Trophoblast cell (in vitro differentiated cells and primary cell): ENCODE data around the gene DHDH.

Source experiments
- DNase-seq, 2 donors: peaks; one replicate each; pipeline ENCODE4 v3.0.0-alpha.2; 2016
- H2AFZ ChIP-seq: 2 replicates; pipeline ENCODE4 v1.6.1; 2013; ENCODE audit warnings: low read length, moderate library complexity, mild to moderate bottlenecking; ENCODE audit not compliant: insufficient read depth, poor library complexity
- H2AK5ac ChIP-seq: 2 replicates; pipeline ENCODE4 v1.6.1; 2013; ENCODE audit warnings: mild to moderate bottlenecking, low read length
- H2BK120ac ChIP-seq: 2 replicates; pipeline ENCODE4 v1.6.1; 2013; ENCODE audit warnings: low read length, mild to moderate bottlenecking, moderate library complexity; ENCODE audit not compliant: insufficient read depth, poor library complexity
- H2BK12ac ChIP-seq: 2 replicates; pipeline ENCODE4 v1.6.1; 2013; ENCODE audit warnings: mild to moderate bottlenecking, low read length, moderate library complexity
- H2BK5ac ChIP-seq: 2 replicates; pipeline ENCODE4 v1.6.1; 2013; ENCODE audit warnings: low read length, low read depth, moderate library complexity, mild to moderate bottlenecking; ENCODE audit not compliant: poor library complexity
- H3K14ac ChIP-seq: 2 replicates; pipeline ENCODE4 v1.6.1; 2013; ENCODE audit warnings: mild to moderate bottlenecking, low read length
- H3K18ac ChIP-seq: 2 replicates; pipeline ENCODE4 v1.6.1; 2013; ENCODE audit warnings: mild to moderate bottlenecking, low read length
- H3K23ac ChIP-seq: 2 replicates; pipeline ENCODE4 v1.6.1; 2013; ENCODE audit warnings: low read length
- H3K27ac ChIP-seq: 2 replicates; pipeline ENCODE4 v1.5.1; 2013; ENCODE audit warnings: low read depth, mild to moderate bottlenecking, inconsistent platforms, low read length, moderate library complexity
- H3K27me3 ChIP-seq: 2 replicates; pipeline ENCODE4 v1.6.1; 2013; ENCODE audit warnings: inconsistent platforms, mild to moderate bottlenecking, low read length, moderate library complexity; ENCODE audit not compliant: insufficient read depth
- H3K36me3 ChIP-seq, 2 experiments: 1 replicate in 1 of 2; 2 replicates in 1 of 2; pipeline ENCODE4 v1.6.1; 2013; ENCODE audit warnings: low read length in 2 of 2, mild to moderate bottlenecking in 2 of 2, moderate library complexity in 1 of 2; ENCODE audit not compliant: insufficient read depth in 2 of 2, control insufficient read depth in 1 of 2
- H3K4ac ChIP-seq: 2 replicates; pipeline ENCODE4 v1.6.1; 2013; ENCODE audit warnings: low read depth, mild to moderate bottlenecking, low read length, moderate library complexity
- H3K4me1 ChIP-seq, 2 experiments: 1 replicate in 1 of 2; 2 replicates in 1 of 2; pipeline ENCODE4 v1.6.1; 2013; ENCODE audit warnings: low read length in 2 of 2, mild to moderate bottlenecking in 2 of 2, moderate library complexity in 1 of 2; ENCODE audit not compliant: insufficient read depth in 2 of 2, control insufficient read depth in 1 of 2
- H3K4me2 ChIP-seq: 2 replicates; pipeline ENCODE4 v1.6.1; 2013; ENCODE audit warnings: inconsistent platforms, mild to moderate bottlenecking, low read length, moderate library complexity
- H3K4me3 ChIP-seq: 2 replicates; pipeline ENCODE4 v1.5.1; 2013; ENCODE audit warnings: mild to moderate bottlenecking, low read depth, low read length, inconsistent platforms
- H3K79me1 ChIP-seq: one replicate; pipeline ENCODE4 v1.6.1; 2013; ENCODE audit warnings: low read length
- H3K79me2 ChIP-seq: 2 replicates; pipeline ENCODE4 v1.6.1; 2013; ENCODE audit warnings: low read length, mild to moderate bottlenecking; ENCODE audit not compliant: control insufficient read depth, insufficient read depth, poor library complexity
- H3K9ac ChIP-seq: 2 replicates; pipeline ENCODE4 v1.6.1; 2013; ENCODE audit warnings: mild to moderate bottlenecking, low read length
- H3K9me3 ChIP-seq: 2 replicates; pipeline ENCODE4 v1.6.1; 2013; ENCODE audit warnings: low read depth, mild to moderate bottlenecking, control low read depth, inconsistent platforms, low read length; ENCODE audit not compliant: insufficient read depth
- H4K12ac ChIP-seq: 2 replicates; pipeline ENCODE4 v1.6.1; 2013; ENCODE audit warnings: low read depth, mild to moderate bottlenecking, low read length, moderate library complexity
- H4K8ac ChIP-seq: 2 replicates; pipeline ENCODE4 v1.6.1; 2013; ENCODE audit warnings: low read depth, mild to moderate bottlenecking, low read length, moderate library complexity
- H4K91ac ChIP-seq: one replicate; pipeline ENCODE4 v1.6.1; 2013; ENCODE audit warnings: low read depth, mild to moderate bottlenecking, low read length, moderate library complexity
- WGBS: extraction: QIAGEN DNeasy Blood & Tissue Kit; methylation state at CpG from one replicate; pipeline ENCODE4 v1.1.7; 2013; ENCODE audit warnings: missing lambda C conversion rate; ENCODE audit not compliant: insufficient read length, insufficient coverage; ENCODE audit errors: extremely low coverage; 5-methylcytosine and 5-hydroxymethylcytosine counted together

DHDH gene

DNA sequence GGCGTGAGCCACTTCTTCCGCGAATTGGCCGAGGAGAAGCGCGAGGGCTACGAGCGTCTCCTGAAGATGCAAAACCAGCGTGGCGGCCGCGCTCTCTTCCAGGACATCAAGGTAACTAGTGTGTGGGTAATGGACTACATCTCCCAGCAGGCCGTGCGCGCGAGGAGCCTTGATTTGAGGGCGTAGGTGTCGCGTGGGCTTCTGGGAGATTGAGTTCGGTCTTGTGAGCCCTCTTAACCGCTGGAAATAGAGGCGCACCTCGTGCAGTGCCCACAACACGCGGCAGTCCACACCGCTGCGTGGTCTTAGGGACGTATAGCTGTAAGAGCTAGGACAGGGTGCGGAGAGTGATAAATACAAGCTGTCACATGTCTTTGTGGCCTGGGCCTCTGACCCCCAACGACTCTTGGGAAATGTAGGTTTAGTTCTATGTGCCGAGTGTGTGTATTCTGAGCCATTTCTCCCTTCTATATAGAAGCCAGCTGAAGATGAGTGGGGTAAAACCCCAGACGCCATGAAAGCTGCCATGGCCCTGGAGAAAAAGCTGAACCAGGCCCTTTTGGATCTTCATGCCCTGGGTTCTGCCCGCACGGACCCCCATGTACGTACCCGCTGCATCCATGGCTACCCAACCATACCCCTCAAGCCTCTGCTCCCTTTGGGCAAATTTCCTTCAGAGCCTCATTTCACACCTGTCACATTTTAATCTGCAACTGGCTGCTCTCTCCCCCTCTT, 32.5 kb downstream of the DHDH start:
- no peak overlapping the region for H4K91ac ChIP-seq
- peak overlapping the region; percentile 21 for H3K4ac ChIP-seq
- no peak overlapping the region for H4K8ac ChIP-seq
- peak overlapping the region; percentile 89 for H3K4me3 ChIP-seq
- peak overlapping the region; percentile 41 for H3K18ac ChIP-seq
- H3K27me3 ChIP-seq: no peaks in the 10 kb centered on the region
- H3K79me2 ChIP-seq: peaks cover 16% of the 10 kb centered on the region
- H3K14ac ChIP-seq: peak overlapping the region; percentile 51
- WGBS: no CpG with 5 or more reads among the region's 36 CpGs
- H3K4me1 ChIP-seq: peaks cover 25 to 29% of the 10 kb centered on the region in 2 experiments
- no peak overlapping the region for H3K23ac ChIP-seq
- H2AK5ac ChIP-seq: no peak overlapping the region
- no peak overlapping the region for H2BK12ac ChIP-seq
- peak overlapping the region; percentile 82 for H3K4me2 ChIP-seq
- peak overlapping the region; percentile 16 for H3K27ac ChIP-seq
- H4K12ac ChIP-seq: no peak overlapping the region
- peaks cover 38 to 43% of the 10 kb centered on the region in 2 experiments for H3K36me3 ChIP-seq
- H2AFZ ChIP-seq: no peak overlapping the region
- no peaks in the 10 kb centered on the region for H3K9me3 ChIP-seq
- H3K9ac ChIP-seq: peak overlapping the region; percentile 66
- DNase-seq: peak; percentile 82 to 87
- H3K79me1 ChIP-seq: peaks cover 31% of the 10 kb centered on the region
- no peak overlapping the region for H2BK120ac ChIP-seq
- H2BK5ac ChIP-seq: no peak overlapping the region

DNA sequence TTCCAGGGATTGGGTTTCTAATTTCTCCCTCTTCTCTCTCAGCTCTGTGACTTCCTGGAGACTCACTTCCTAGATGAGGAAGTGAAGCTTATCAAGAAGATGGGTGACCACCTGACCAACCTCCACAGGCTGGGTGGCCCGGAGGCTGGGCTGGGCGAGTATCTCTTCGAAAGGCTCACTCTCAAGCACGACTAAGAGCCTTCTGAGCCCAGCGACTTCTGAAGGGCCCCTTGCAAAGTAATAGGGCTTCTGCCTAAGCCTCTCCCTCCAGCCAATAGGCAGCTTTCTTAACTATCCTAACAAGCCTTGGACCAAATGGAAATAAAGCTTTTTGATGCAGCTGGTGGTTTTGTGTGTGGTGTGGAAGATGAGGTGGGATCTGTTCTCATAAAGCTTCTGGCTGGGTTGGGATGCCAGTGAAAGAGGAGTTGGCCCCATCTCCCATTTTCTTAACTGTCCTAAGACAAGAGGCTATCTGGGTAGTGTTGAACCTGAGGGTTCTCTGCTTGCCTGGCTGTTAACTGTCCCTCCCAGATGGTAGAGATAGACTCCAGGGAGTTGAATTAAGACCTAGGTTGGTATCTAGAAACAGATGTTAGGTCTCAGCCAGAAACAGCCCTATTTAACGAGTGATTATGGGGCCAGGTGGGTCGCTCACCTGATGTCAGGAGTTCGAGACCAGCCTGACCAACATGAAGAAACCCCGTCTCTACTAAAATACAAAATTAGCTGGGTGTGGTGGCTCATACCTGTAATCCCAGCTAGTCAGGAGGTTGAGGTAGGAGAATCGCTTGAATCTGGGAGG, 33.2 kb downstream of the DHDH start:
- Histone ChIP-seq H3K79me1 (peaks cover 31% of the 10 kb centered on the region), H3K79me2 (peaks cover 16% of the 10 kb centered on the region), H3K4me2 (peak overlapping the region; percentile 82), H2AFZ (no peak overlapping the region), H2BK5ac (no peak overlapping the region), H3K9me3 (no peaks in the 10 kb centered on the region), H3K4me1 (peaks cover 25 to 28% of the 10 kb centered on the region in 2 experiments), H3K27ac (peak overlapping the region; percentile 12), H2BK12ac (no peak overlapping the region), H4K8ac (no peak overlapping the region), H2AK5ac (no peak overlapping the region), H4K91ac (no peak overlapping the region), H3K23ac (no peak overlapping the region), H3K27me3 (no peaks in the 10 kb centered on the region), H3K18ac (no peak overlapping the region), H3K4ac (peak overlapping the region; percentile 21), H3K4me3 (no peak overlapping the region), H2BK120ac (no peak overlapping the region), H3K36me3 (peaks cover 38 to 40% of the 10 kb centered on the region in 2 experiments), H3K14ac (no peak overlapping the region), H4K12ac (no peak overlapping the region), H3K9ac (no peak overlapping the region)
- DNase-seq: no peak
- WGBS: no CpG with 5 or more reads among the region's 10 CpGs

DNA sequence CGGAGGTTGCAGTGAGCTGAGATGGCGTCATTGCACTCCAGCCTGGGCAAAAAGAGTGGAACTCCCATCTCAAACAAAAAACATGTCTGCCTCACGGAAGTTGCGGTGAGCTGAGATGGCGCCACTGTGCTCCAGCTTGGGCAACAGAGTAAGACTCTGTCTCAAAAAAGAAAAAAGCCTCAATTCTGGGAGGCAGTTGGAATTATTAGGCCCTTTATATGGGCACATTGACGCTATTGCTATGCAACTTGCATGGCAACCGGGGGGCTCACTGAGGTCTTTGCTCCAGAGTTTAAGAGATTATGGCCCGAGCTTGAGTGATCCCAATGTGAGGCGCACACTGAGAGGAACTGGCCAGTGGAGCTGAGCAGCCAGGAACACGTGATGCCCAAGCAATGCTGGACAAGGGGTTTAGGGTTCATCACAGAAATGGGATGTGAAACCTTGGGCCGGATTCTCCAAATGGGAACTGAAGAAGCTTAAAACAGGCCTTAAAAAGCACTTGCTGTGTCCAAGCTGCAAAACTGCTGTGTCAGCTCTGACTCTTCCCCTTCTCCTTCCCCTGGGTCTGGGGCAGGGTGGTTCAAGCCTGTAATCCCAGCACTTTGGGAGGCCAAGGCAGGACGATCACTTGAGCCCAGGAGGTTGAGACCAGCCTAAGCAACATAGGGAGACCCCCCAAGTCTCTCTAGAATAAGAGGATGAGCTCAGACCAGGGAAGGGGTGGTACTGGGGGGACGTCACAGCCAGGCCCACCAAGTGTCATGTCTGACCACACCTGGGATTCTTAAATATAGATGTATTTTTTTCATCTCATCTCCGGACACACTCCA, 34.1 kb downstream of the DHDH start:
- Histone ChIP-seq H3K4me1 (peaks cover 17 to 20% of the 10 kb centered on the region in 2 experiments), H2BK12ac (no peak overlapping the region), H3K4me3 (no peak overlapping the region), H3K4ac (no peak overlapping the region), H3K23ac (no peak overlapping the region), H2AK5ac (no peak overlapping the region), H3K27ac (no peak overlapping the region), H3K79me2 (peaks cover 15% of the 10 kb centered on the region), H4K91ac (no peak overlapping the region), H3K9me3 (no peaks in the 10 kb centered on the region), H2AFZ (no peak overlapping the region), H2BK5ac (no peak overlapping the region), H3K14ac (no peak overlapping the region), H3K27me3 (no peaks in the 10 kb centered on the region), H3K4me2 (no peak overlapping the region), H4K12ac (no peak overlapping the region), H2BK120ac (no peak overlapping the region), H4K8ac (no peak overlapping the region), H3K18ac (no peak overlapping the region), H3K79me1 (peaks cover 25% of the 10 kb centered on the region), H3K9ac (no peak overlapping the region), H3K36me3 (peaks cover 37 to 38% of the 10 kb centered on the region in 2 experiments)
- DNase-seq: peak; percentile 44 to 62
- WGBS: no CpG with 5 or more reads among the region's 14 CpGs

DNA sequence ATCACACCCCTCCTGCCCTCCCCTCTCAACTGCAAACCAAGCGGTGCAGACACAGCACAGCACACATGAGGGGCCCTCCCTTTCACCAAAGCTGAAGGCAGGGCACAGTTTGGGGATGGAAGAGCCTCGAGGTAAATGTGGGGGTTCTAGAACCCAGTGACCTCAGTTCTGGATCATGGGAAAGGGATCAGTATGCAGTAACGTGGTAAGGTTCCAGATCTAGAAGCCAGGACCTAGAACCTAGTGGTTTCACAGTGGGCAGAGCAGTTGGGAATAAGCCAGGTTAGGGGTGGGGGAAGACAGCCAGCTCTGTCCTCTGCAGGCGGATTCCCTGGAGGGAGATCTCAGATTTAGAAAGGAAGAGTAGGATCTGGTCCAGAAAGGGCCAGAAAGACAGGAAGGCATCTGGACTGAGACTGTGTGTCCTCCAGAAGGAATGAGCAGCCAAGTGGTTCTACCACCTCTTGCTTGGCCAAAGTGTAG, 34.7 kb downstream of the DHDH start:
- Histone ChIP-seq H3K9ac (no peak overlapping the region), H2AK5ac (no peak overlapping the region), H3K4me2 (no peak overlapping the region)

More for the DNA sequence above, 34.7 kb downstream of the DHDH start:
- Histone ChIP-seq H2BK120ac (no peak overlapping the region), H4K12ac (no peak overlapping the region), H3K79me1 (peaks cover 21% of the 10 kb centered on the region), H4K91ac (no peak overlapping the region), H3K27me3 (no peaks in the 10 kb centered on the region), H2BK12ac (no peak overlapping the region), H2AFZ (no peak overlapping the region), H3K23ac (no peak overlapping the region), H3K27ac (no peak overlapping the region), H3K79me2 (peaks cover 14% of the 10 kb centered on the region), H4K8ac (no peak overlapping the region), H2BK5ac (no peak overlapping the region), H3K14ac (no peak overlapping the region), H3K4me1 (peaks cover 14 to 17% of the 10 kb centered on the region in 2 experiments), H3K9me3 (no peaks in the 10 kb centered on the region), H3K4ac (no peak overlapping the region), H3K18ac (no peak overlapping the region), H3K4me3 (no peak overlapping the region), H3K36me3 (peaks cover 40 to 43% of the 10 kb centered on the region in 2 experiments)
- peak in 1 of 2 donors; percentile 23 for DNase-seq
- no CpG with 5 or more reads among the region's 4 CpGs for WGBS
